SK-N-SH (cell line): ENCODE results near the gene TRIM8.

Source experiments
- CTCF ChIP-seq: fragments of 200-600 bp; sonication (generic); IDR thresholded peaks from 2 replicates; pipeline ENCODE4 v1.6.1; 2017; ENCODE audit warnings: antibody characterized with exemption, mild to moderate bottlenecking, moderate library complexity
- POLR2AphosphoS5 ChIP-seq: IDR thresholded peaks from 2 replicates; pipeline ENCODE4 v1.6.1; 2012; ENCODE audit warnings: low read depth, low read length
- TF ChIP-seq, protein P1 (sequence below): fragments of 150-350 bp; IDR thresholded peaks from 2 replicates; pipeline ENCODE4 v1.6.1; 2017; ENCODE audit warnings: antibody characterized with exemption, low read length, low read depth, borderline replicate concordance

DNA sequence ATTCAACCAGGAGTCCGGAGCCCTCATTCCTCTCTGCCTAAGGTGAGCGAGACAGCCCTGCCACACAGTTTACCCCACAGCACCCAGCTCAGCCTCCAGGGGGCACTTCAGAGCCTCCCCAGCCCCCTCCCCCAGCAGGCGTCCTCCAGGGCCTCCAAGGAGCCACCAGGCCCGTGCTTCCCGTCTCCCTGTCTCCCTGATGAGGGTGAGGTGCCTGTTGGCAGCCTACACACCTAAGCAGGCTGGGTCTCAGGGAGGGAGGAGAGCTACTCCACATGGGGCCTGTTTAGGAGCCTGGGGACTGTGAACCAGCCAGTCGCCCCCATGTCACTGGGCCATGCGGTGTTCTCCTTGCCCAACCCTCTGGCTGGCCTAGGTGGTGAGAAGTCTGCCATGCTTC lies 28.9 kb upstream of the TRIM8 start:
- peak; percentile 53 for TF ChIP-seq CTCF
- TF ChIP-seq, protein P1, sequence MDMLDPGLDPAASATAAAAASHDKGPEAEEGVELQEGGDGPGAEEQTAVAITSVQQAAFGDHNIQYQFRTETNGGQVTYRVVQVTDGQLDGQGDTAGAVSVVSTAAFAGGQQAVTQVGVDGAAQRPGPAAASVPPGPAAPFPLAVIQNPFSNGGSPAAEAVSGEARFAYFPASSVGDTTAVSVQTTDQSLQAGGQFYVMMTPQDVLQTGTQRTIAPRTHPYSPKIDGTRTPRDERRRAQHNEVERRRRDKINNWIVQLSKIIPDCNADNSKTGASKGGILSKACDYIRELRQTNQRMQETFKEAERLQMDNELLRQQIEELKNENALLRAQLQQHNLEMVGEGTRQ: no peak
- no peak for TF ChIP-seq POLR2AphosphoS5
